B cell (primary cell): ENCODE measurements around the gene CD244.

Experiments used
- EZH2 ChIP-seq: IDR thresholded peaks from 2 replicates; pipeline ENCODE4 v1.6.1; 2012; ENCODE audit warnings: borderline replicate concordance, low read depth, mild to moderate bottlenecking, moderate library complexity, low read length; ENCODE audit not compliant: insufficient read depth, poor library complexity, severe bottlenecking
- TF ChIP-seq, protein P1 (sequence below): fragments of 200-600 bp; IDR thresholded peaks from one replicate; pipeline ENCODE4 v1.8.0; 2022; ENCODE audit warnings: antibody characterized with exemption, mild to moderate bottlenecking

DNA sequence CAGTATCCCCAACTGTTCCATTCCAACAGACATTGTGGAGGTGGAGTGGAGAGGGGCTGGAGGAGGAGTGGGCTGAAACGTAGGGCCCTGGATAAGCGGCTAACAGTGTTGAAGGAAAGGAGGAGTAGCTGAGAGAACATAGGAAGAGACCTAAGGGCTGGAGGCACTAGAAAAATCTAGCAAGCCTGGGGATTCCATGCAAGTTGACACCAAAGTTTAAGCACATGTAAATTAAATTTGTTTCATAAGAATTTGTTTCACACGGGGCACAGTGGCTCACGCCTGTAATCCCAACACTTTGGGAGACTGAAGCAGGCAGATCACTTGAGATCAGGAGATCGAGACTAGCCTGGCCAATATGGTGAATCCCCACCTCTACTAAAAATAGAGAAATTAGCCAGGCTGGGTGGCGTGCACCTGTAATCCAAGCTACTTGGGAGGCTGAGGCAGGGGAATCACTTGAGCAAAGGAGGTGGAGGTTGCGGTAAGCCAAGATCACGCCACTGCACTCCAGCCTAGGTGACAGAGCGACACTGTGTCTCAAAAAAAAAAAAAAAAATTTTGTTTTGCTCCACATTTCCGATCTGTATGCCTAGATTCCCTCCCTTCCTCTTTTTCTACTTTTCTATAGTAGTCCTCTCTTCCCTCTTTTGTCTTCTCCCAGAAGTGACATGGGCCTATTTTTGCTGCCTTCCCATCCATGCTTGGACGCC is 530 bp upstream of the CD244 start:
- TF ChIP-seq, protein P1, sequence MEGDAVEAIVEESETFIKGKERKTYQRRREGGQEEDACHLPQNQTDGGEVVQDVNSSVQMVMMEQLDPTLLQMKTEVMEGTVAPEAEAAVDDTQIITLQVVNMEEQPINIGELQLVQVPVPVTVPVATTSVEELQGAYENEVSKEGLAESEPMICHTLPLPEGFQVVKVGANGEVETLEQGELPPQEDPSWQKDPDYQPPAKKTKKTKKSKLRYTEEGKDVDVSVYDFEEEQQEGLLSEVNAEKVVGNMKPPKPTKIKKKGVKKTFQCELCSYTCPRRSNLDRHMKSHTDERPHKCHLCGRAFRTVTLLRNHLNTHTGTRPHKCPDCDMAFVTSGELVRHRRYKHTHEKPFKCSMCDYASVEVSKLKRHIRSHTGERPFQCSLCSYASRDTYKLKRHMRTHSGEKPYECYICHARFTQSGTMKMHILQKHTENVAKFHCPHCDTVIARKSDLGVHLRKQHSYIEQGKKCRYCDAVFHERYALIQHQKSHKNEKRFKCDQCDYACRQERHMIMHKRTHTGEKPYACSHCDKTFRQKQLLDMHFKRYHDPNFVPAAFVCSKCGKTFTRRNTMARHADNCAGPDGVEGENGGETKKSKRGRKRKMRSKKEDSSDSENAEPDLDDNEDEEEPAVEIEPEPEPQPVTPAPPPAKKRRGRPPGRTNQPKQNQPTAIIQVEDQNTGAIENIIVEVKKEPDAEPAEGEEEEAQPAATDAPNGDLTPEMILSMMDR, result no peak
- no peak for TF ChIP-seq EZH2
